ENCODE results near the gene CDK8. TPM values are rescaled to one million over a fixed set of nuclear protein-coding genes. Genes with fewer than 3 reads are reported as not detected.

CDK8 gene
- total RNA-seq, 1 experiment from 2014 or later, result 14.5 TPM

DNA sequence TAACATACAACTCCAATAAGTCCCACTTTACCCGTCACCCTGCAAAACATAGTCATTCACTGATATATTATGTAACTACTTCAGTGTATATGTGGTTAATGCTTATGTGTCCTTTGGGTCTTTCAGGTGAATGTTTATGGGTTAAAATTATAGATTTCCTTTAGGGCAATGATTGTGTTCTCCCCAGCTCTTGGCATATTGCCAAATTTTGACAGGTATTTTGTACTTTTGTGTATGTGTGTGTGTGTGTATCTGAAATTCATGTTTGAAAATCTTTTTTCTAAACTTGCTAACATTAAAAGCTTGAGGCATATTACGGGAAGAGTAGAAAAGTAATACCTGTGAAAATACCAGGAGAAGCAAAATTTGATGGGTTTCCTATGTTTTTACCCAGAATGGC lies 8.2 kb downstream of the CDK8 start:
- ATAC-seq, result no peak
- Histone ChIP-seq H3K9me3 (ENCODE audit: low read length) (no peaks in the 10 kb centered on the region), H3K9ac (ENCODE audit: low read length) (no peak overlapping the region), H3K4me1 (ENCODE audit: insufficient read depth, low read length) (no peaks in the 10 kb centered on the region; the same call in 1 of the 2 replicates), H3K27ac (ENCODE audit: low read length) (no peak overlapping the region), H4K20me1 (ENCODE audit: low read length) (peaks cover 20% of the 10 kb centered on the region), H3K4me3 (ENCODE audit: low read length) (no peak overlapping the region), H3K4me2 (ENCODE audit: low read length) (no peak overlapping the region), H3F3A (ENCODE audit: low read length, unreplicated experiment) (no peaks in the 10 kb centered on the region), H3K27me3 (ENCODE audit: low read length) (no peaks in the 10 kb centered on the region), H3K79me2 (ENCODE audit: low read length) (peaks cover 99% of the 10 kb centered on the region), H3K9me2 (replicated peaks; ENCODE audit: low read length) (no peaks in the 10 kb centered on the region), H2AFZ (ENCODE audit: low read length) (no peak overlapping the region), H3K36me3 (ENCODE audit: low read depth, low read length) (no peaks in the 10 kb centered on the region)
- intact Hi-C loops (cut with micrococcal nuclease), result no loop called here
- no peak for TF ChIP-seq EZH2phosphoT487 (IDR thresholded peaks at IDR 0.05; ENCODE audit: borderline replicate concordance, low read length)
- TF ChIP-seq EZH2 (IDR thresholded peaks at IDR 0.05; ENCODE audit: low read length, unreplicated experiment), result no peak
- no peak for TF ChIP-seq CTCF (conservative IDR thresholded peaks at IDR 0.05; ENCODE audit: low read depth, low read length)
- POLR2A ChIA-PET (ENCODE audit: unreplicated experiment), result no interaction called here
- no TSS peak for BruUV-seq (replicated peaks)
- CTCF ChIA-PET, result interaction anchor here (0.6 kb wide), 1 partner anchor 235 kb away, joined by 3 read pairs; no protein-coding TSS in a partner anchor
- DNase-seq, result no peak

DNA sequence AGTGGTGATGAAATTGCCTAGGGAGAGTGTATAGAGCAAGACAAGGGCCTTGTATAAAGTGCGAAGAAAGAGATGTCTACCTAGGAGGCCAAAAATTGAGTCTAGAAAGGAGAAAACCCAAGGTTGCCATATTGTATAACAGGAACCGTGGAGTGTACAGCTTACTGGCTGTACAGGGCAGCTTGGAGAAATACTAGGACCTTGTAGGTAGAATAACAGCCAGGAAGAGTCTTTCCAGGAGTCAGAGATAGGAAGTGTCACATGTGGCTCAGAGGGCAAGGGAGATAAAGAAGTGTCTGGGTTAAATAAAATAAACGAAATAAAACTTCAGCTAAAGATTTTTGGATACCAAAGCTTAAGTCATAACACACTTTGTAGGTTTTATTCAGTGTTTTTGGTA lies 12.4 kb downstream of the CDK8 start:
- ATAC-seq (no peak), DNase-seq (no peak)
- H3K9me2 ChIP-seq (replicated peaks; ENCODE audit: low read length), result no peaks in the 10 kb centered on the region
- H3K79me2 ChIP-seq (ENCODE audit: low read length), result peaks cover 98% of the 10 kb centered on the region
- no peak overlapping the region for H2AFZ ChIP-seq (ENCODE audit: low read length)
- TF ChIP-seq CTCF (conservative IDR thresholded peaks at IDR 0.05; ENCODE audit: low read depth, low read length), result no peak
- no peak for TF ChIP-seq EZH2phosphoT487 (IDR thresholded peaks at IDR 0.05; ENCODE audit: borderline replicate concordance, low read length)
- no peak for TF ChIP-seq EZH2 (IDR thresholded peaks at IDR 0.05; ENCODE audit: low read length, unreplicated experiment)
- ChIA-PET CTCF (interaction anchor here (0.6 kb wide), 1 partner anchor 209 kb away, joined by 6 read pairs; no protein-coding TSS in a partner anchor), POLR2A (ENCODE audit: unreplicated experiment) (no interaction called here)
- H3K9me3 ChIP-seq (ENCODE audit: low read length), result no peaks in the 10 kb centered on the region
- peaks cover 13% of the 10 kb centered on the region; the same call in 1 of the 2 replicates for H4K20me1 ChIP-seq (ENCODE audit: low read length)
- intact Hi-C loops (cut with micrococcal nuclease), result no loop called here
- H3K4me2 ChIP-seq (ENCODE audit: low read length), result no peak overlapping the region
- no peaks in the 10 kb centered on the region for H3K36me3 ChIP-seq (ENCODE audit: low read depth, low read length)
- no TSS peak for BruUV-seq (replicated peaks)
- H3K9ac ChIP-seq (ENCODE audit: low read length), result no peak overlapping the region
- no peak overlapping the region for H3K4me3 ChIP-seq (ENCODE audit: low read length)
- no peaks in the 10 kb centered on the region for H3K4me1 ChIP-seq (ENCODE audit: insufficient read depth, low read length)
- H3K27ac ChIP-seq (ENCODE audit: low read length), result no peak overlapping the region
- H3K27me3 ChIP-seq (ENCODE audit: low read length), result no peaks in the 10 kb centered on the region
- H3F3A ChIP-seq (ENCODE audit: low read length, unreplicated experiment), result no peaks in the 10 kb centered on the region

GRCh38 chr13:26270707-26271106 lies 16.8 kb downstream of the CDK8 start:
- ChIA-PET POLR2A (ENCODE audit: unreplicated experiment) (no interaction called here), CTCF (interaction anchor here (0.6 kb wide), 1 partner anchor 224 kb away, joined by 3 read pairs; no protein-coding TSS in a partner anchor)
- no peak for ATAC-seq
- no peak for DNase-seq
- peaks cover 91% of the 10 kb centered on the region for H3K79me2 ChIP-seq (ENCODE audit: low read length)
- no peaks in the 10 kb centered on the region for H3K4me1 ChIP-seq (ENCODE audit: insufficient read depth, low read length)
- H4K20me1 ChIP-seq (ENCODE audit: low read length), result peaks cover 3% of the 10 kb centered on the region; the same call in 1 of the 2 replicates
- TF ChIP-seq EZH2phosphoT487 (IDR thresholded peaks at IDR 0.05; ENCODE audit: borderline replicate concordance, low read length), result no peak
- TF ChIP-seq CTCF (conservative IDR thresholded peaks at IDR 0.05; ENCODE audit: low read depth, low read length), result no peak
- no peak for TF ChIP-seq EZH2 (IDR thresholded peaks at IDR 0.05; ENCODE audit: low read length, unreplicated experiment)
- no peaks in the 10 kb centered on the region for H3K9me3 ChIP-seq (ENCODE audit: low read length)
- H3K9ac ChIP-seq (ENCODE audit: low read length), result no peak overlapping the region
- intact Hi-C loops (cut with micrococcal nuclease), result no loop called here
- H3K36me3 ChIP-seq (ENCODE audit: low read depth, low read length), result no peaks in the 10 kb centered on the region
- BruUV-seq (replicated peaks), result no TSS peak
- H3K4me3 ChIP-seq (ENCODE audit: low read length), result no peak overlapping the region
- no peak overlapping the region for H3K27ac ChIP-seq (ENCODE audit: low read length)
- H2AFZ ChIP-seq (ENCODE audit: low read length), result no peak overlapping the region
- no peaks in the 10 kb centered on the region for H3K9me2 ChIP-seq (replicated peaks; ENCODE audit: low read length)
- no peaks in the 10 kb centered on the region for H3F3A ChIP-seq (ENCODE audit: low read length, unreplicated experiment)
- no peak overlapping the region for H3K4me2 ChIP-seq (ENCODE audit: low read length)
- no peaks in the 10 kb centered on the region for H3K27me3 ChIP-seq (ENCODE audit: low read length)

Data from PC-3 (cell line).